HT-29 (cell line): ENCODE results near the gene RAD17. TPM values are rescaled to one million over a fixed set of nuclear protein-coding genes. Genes with fewer than 3 reads are reported as not detected.
"Not testable (repeated sequence)": the region's sequence is repeated elsewhere in the genome, so short reads cannot be mapped to it uniquely, and the experiment has no call there.

ENCODE experiments used
- DNase-seq: peaks from one replicate; pipeline ENCODE4 v3.0.0-alpha.2; 2015; ENCODE audit warnings: low spot score
- total RNA-seq: library from RNA; depleted of rRNA; stranded (reverse); fragments of >200 nt; shearing (Covaris generic); gene quantifications from 2 replicates; pipeline ENCODE4 v1.2.3, GENCODE V29; 2014; rRNA removed

Gene RAD17
- total RNA-seq, 1 experiment from 2014 or later: 7.2 TPM

- not testable (repeated sequence) for DNase-seq
Measured at GRCh38 chr5:69455428-69455988, 85.9 kb downstream of the RAD17 start.

GRCh38 chr5:69462170-69462569 lies 92.6 kb downstream of the RAD17 start:
- DNase-seq: no peak

Other genes with a start within 250 kb of the RAD17 start
- 135 and 148 TPM in 2 replicates for gene CCNB1, start 202.7 kb upstream of the RAD17 start, total RNA-seq
- 50.7 and 69.3 TPM in 2 replicates for gene CENPH, start 180.2 kb upstream of the RAD17 start, total RNA-seq
- gene CDK7, start 134.9 kb upstream of the RAD17 start, total RNA-seq: 23.0 and 36.2 TPM in 2 replicates
- 3.4 and 3.7 TPM in 2 replicates for gene CCDC125, start 37.0 kb upstream of the RAD17 start, total RNA-seq
- 23.7 and 23.8 TPM in 2 replicates for gene AK6, start 298 bp upstream of the RAD17 start, total RNA-seq
- gene TAF9, start 298 bp upstream of the RAD17 start, total RNA-seq: 77.5 and 82.6 TPM in 2 replicates
- gene MARVELD2, start 45.3 kb downstream of the RAD17 start, total RNA-seq: 21.8 and 26.7 TPM in 2 replicates
- 25.6 and 43.6 TPM in 2 replicates for gene OCLN, start 123.0 kb downstream of the RAD17 start, total RNA-seq
- gene GTF2H2C, start 190.4 kb downstream of the RAD17 start, total RNA-seq: 10.2 and 12.8 TPM in 2 replicates